ENCODE results near the gene DSEL. TPM values are rescaled to one million over a fixed set of nuclear protein-coding genes. Genes with fewer than 3 reads are reported as not detected.

DSEL gene
- total and polyA plus RNA-seq, 2 donors from 2014 or later, result 1.9 to 6.4 TPM

DNA sequence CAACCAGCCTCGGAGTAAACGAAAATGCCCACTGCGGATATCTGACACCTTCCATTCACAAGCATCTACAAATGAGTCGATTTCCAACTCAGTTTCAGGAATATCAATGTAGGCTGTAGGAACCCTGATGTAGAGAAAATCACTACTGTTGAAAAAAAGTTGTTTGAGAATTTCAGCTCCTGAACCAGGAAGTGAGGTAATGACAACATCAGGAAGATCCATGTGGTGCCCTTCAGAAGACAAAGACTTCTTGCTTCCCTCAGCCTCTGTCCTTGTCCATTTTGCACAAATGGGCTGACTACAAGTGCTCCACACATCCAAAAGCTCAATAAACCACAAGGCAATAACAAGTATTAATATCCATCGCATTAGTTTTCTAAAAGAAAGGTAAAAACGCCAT lies 4.7 kb downstream of the DSEL start:
- H3K9ac ChIP-seq (ENCODE audit: low read length in 3 of 3), result no peak overlapping the region

DNA sequence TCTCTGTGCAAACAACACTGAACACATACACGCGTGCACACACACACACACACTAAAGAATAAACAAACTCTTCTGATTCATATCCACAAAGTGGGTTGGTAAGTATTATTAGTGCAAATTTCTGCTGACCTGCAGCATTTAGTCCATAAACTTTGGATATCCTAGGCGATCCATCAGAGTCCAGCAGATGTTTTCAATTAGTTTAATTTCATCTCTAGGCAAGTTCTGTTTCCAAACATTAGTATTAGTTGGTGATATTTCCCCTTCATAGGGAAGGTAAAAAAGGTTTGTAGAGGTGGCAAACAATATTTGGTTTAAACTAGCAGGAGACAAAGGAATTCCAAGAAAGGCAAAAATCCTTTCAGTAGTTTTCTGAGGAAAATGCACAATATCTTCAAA lies 5.7 kb downstream of the DSEL start:
- Histone ChIP-seq H3K4me3 (ENCODE audit: low read length in 3 of 3) (no peak overlapping the region), H3K9me3 (ENCODE audit: control insufficient read depth in 2 of 3, insufficient read depth in 1 of 3, low read length in 3 of 3) (no peaks in the 10 kb centered on the region), H3K27ac (ENCODE audit: low read depth in 2 of 2, low read length in 2 of 2) (no peak overlapping the region), H3K4me1 (ENCODE audit: control insufficient read depth in 2 of 3, insufficient read depth in 2 of 3, low read depth in 1 of 3, low read length in 3 of 3) (no peaks in the 10 kb centered on the region), H3K36me3 (ENCODE audit: control insufficient read depth in 2 of 3, insufficient read depth in 3 of 3, low read length in 3 of 3) (no peaks in the 10 kb centered on the region), H3K27me3 (ENCODE audit: control insufficient read depth, insufficient read depth, low read length) (no peaks in the 10 kb centered on the region), H3K9ac (ENCODE audit: low read length in 3 of 3) (no peak overlapping the region)
- TF ChIP-seq, protein P1, sequence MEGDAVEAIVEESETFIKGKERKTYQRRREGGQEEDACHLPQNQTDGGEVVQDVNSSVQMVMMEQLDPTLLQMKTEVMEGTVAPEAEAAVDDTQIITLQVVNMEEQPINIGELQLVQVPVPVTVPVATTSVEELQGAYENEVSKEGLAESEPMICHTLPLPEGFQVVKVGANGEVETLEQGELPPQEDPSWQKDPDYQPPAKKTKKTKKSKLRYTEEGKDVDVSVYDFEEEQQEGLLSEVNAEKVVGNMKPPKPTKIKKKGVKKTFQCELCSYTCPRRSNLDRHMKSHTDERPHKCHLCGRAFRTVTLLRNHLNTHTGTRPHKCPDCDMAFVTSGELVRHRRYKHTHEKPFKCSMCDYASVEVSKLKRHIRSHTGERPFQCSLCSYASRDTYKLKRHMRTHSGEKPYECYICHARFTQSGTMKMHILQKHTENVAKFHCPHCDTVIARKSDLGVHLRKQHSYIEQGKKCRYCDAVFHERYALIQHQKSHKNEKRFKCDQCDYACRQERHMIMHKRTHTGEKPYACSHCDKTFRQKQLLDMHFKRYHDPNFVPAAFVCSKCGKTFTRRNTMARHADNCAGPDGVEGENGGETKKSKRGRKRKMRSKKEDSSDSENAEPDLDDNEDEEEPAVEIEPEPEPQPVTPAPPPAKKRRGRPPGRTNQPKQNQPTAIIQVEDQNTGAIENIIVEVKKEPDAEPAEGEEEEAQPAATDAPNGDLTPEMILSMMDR (IDR thresholded peaks at IDR 0.05; ENCODE audit: borderline replicate concordance, extremely low read depth, insufficient read depth), result no peak
- DNase-seq (no peak), FAIRE-seq (no peak)
- intact Hi-C loops (cut with DNase I), result no loop called here

More for the DNA sequence above, 4.7 kb downstream of the DSEL start:
- H3K27me3 ChIP-seq (ENCODE audit: control insufficient read depth, insufficient read depth, low read length), result no peaks in the 10 kb centered on the region
- H3K27ac ChIP-seq (ENCODE audit: low read depth in 2 of 2, low read length in 2 of 2), result no peak overlapping the region
- H3K36me3 ChIP-seq (ENCODE audit: control insufficient read depth in 2 of 3, insufficient read depth in 3 of 3, low read length in 3 of 3), result no peaks in the 10 kb centered on the region
- TF ChIP-seq, protein P1 (IDR thresholded peaks at IDR 0.05; ENCODE audit: borderline replicate concordance, extremely low read depth, insufficient read depth), result no peak
- DNase-seq (no peak), FAIRE-seq (no peak)
- no peak overlapping the region for H3K4me3 ChIP-seq (ENCODE audit: low read length in 3 of 3)
- no peaks in the 10 kb centered on the region for H3K4me1 ChIP-seq (ENCODE audit: control insufficient read depth in 2 of 3, insufficient read depth in 2 of 3, low read depth in 1 of 3, low read length in 3 of 3)
- H3K9me3 ChIP-seq (ENCODE audit: control insufficient read depth in 2 of 3, insufficient read depth in 1 of 3, low read length in 3 of 3), result no peaks in the 10 kb centered on the region
- intact Hi-C loops (cut with DNase I), result no loop called here

DNA sequence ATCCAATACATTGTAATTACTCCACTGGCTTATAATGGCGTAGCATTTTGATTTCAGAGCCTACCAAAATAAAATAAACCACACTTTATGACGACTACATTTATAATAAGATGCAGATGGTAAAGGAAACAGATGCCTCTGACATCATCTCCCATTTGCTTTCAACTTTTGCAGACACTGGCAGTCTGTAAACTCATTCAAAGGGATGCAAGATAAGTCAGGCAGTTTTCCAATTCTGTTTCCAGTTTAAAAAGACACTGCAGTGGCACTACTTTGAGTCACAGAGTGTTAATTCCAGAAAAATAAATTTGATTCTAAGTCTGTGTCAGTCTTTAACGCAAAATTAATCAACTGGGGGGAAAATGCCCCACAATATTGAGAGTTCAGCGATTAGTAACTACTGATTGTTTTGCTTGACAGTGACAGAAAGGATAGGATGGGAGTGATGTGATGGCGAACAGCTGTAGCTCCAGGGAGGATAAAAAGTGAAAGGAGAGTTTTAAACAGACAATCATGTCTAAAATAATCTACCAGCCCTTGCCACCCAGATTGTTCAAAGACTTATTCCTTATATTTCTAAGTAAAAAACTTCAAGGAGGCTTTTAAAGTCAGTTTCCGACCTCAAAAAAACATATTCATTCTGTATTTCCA lies 6.7 kb downstream of the DSEL start:
- TF ChIP-seq, protein P1 (IDR thresholded peaks at IDR 0.05; ENCODE audit: borderline replicate concordance, extremely low read depth, insufficient read depth), result no peak
- FAIRE-seq (no peak), DNase-seq (no peak)
- H3K9ac ChIP-seq (ENCODE audit: low read length in 3 of 3), result no peak overlapping the region
- no peaks in the 10 kb centered on the region for H3K36me3 ChIP-seq (ENCODE audit: control insufficient read depth in 2 of 3, insufficient read depth in 3 of 3, low read length in 3 of 3)
- no peaks in the 10 kb centered on the region for H3K4me1 ChIP-seq (ENCODE audit: control insufficient read depth in 2 of 3, insufficient read depth in 2 of 3, low read depth in 1 of 3, low read length in 3 of 3)
- no peaks in the 10 kb centered on the region for H3K27me3 ChIP-seq (ENCODE audit: control insufficient read depth, insufficient read depth, low read length)
- no peaks in the 10 kb centered on the region for H3K9me3 ChIP-seq (ENCODE audit: control insufficient read depth in 2 of 3, insufficient read depth in 1 of 3, low read length in 3 of 3)
- intact Hi-C loops (cut with DNase I), result no loop called here
- no peak overlapping the region for H3K27ac ChIP-seq (ENCODE audit: low read depth in 2 of 2, low read length in 2 of 2)
- H3K4me3 ChIP-seq (ENCODE audit: low read length in 3 of 3), result no peak overlapping the region

DNA sequence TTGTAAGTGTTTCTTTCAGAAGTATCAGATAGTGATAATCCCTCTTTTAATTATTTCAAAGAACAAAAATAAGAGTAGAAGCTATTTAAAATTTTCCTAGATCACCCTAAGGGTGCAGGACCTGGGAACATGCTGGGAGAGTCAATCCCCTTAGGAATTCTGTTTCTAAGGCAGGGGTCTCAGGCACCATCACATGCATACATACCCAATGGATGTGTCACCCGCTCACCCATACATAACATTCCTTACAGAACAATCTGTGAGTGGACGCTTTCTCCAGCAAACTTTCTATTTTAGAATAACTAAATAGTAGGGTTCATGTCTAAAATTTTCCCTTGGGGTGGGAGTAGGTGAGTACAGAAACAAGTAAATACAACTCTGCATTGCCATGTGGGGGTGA lies 8.4 kb downstream of the DSEL start:
- FAIRE-seq (no peak), DNase-seq (no peak)
- Histone ChIP-seq H3K4me1 (ENCODE audit: control insufficient read depth in 2 of 3, insufficient read depth in 2 of 3, low read depth in 1 of 3, low read length in 3 of 3) (no peaks in the 10 kb centered on the region), H3K27ac (ENCODE audit: low read depth in 2 of 2, low read length in 2 of 2) (no peak overlapping the region), H3K9ac (ENCODE audit: low read length in 3 of 3) (no peak overlapping the region), H3K36me3 (ENCODE audit: control insufficient read depth in 2 of 3, insufficient read depth in 3 of 3, low read length in 3 of 3) (no peaks in the 10 kb centered on the region), H3K9me3 (ENCODE audit: control insufficient read depth in 2 of 3, insufficient read depth in 1 of 3, low read length in 3 of 3) (no peaks in the 10 kb centered on the region), H3K4me3 (ENCODE audit: low read length in 3 of 3) (no peak overlapping the region), H3K27me3 (ENCODE audit: control insufficient read depth, insufficient read depth, low read length) (no peaks in the 10 kb centered on the region)
- TF ChIP-seq, protein P1 (IDR thresholded peaks at IDR 0.05; ENCODE audit: borderline replicate concordance, extremely low read depth, insufficient read depth), result no peak
- intact Hi-C loops (cut with DNase I), result no loop called here
